CD14-positive monocyte (primary cell): ENCODE results near the gene ELP2. TPM values are rescaled to one million over a fixed set of nuclear protein-coding genes. Genes with fewer than 3 reads are reported as not detected.

Source experiments
- DNase-seq, 3 donors: peaks; one replicate each; pipeline ENCODE4 v3.0.0-alpha.2; 2011 to 2022
- H2AFZ ChIP-seq: 2 replicates; pipeline ENCODE4 v1.6.0; 2012; ENCODE audit warnings: mild to moderate bottlenecking, low read depth, low read length, inconsistent platforms; ENCODE audit not compliant: insufficient read depth, poor library complexity, severe bottlenecking
- H3K27ac ChIP-seq, 2 donors: 1 replicate in 1 of 2; 2 replicates in 1 of 2; pipeline ENCODE4 v1.5.1; 2012 to 2013; ENCODE audit warnings: low read length in 2 of 2, control low read depth in 1 of 2, inconsistent platforms in 1 of 2, low read depth in 1 of 2, mild to moderate bottlenecking in 1 of 2
- H3K27me3 ChIP-seq, 2 donors: one replicate each; pipeline versions ENCODE4 v1.6.0 to v1.6.1; 2011 to 2013; ENCODE audit warnings: low read length in 2 of 2; ENCODE audit not compliant: control insufficient read depth in 2 of 2, insufficient read depth in 2 of 2
- H3K36me3 ChIP-seq, 2 donors: replicated peaks in 1 of 2; 1 replicate in 1 of 2; 2 replicates in 1 of 2; pipeline versions ENCODE4 v1.5.1 to v1.6.1; 2012 to 2013; ENCODE audit warnings: low read length in 2 of 2, control low read depth in 1 of 2, inconsistent platforms in 1 of 2, mild to moderate bottlenecking in 1 of 2; ENCODE audit not compliant: insufficient read depth in 2 of 2, control insufficient read depth in 1 of 2
- H3K4me1 ChIP-seq, 2 donors: 1 replicate in 1 of 2; 2 replicates in 1 of 2; pipeline versions ENCODE4 v1.5.1 to v1.6.1; 2012 to 2013; ENCODE audit warnings: low read length in 2 of 2, control low read depth in 1 of 2, inconsistent platforms in 1 of 2, mild to moderate bottlenecking in 1 of 2, moderate library complexity in 1 of 2; ENCODE audit not compliant: insufficient read depth in 2 of 2, control insufficient read depth in 1 of 2
- H3K4me2 ChIP-seq: replicated peaks from 2 replicates; pipeline ENCODE3; 2012; ENCODE audit warnings: low read length, moderate library complexity, mild to moderate bottlenecking; ENCODE audit not compliant: poor library complexity, severe bottlenecking; ENCODE audit errors: extremely low read depth
- H3K4me3 ChIP-seq, 3 experiments: fragments of 200-600 bp in 1 of 3; sonication (generic) in 1 of 3; replicated peaks in 1 of 3; 1 replicate in 2 of 3; 2 replicates in 1 of 3; pipeline ENCODE4 v1.5.1; 2011 to 2013; ENCODE audit warnings: low read length in 3 of 3, mild to moderate bottlenecking in 3 of 3, control low read depth in 2 of 3, low read depth in 2 of 3, inconsistent platforms in 1 of 3, moderate library complexity in 1 of 3
- H3K79me2 ChIP-seq: 2 replicates; pipeline ENCODE4 v1.6.0; 2012; ENCODE audit warnings: mild to moderate bottlenecking, control low read depth, inconsistent platforms, low read length, moderate library complexity; ENCODE audit not compliant: insufficient read depth
- H3K9ac ChIP-seq: 2 replicates; pipeline ENCODE4 v1.6.0; 2017; ENCODE audit warnings: low read length, mild to moderate bottlenecking; ENCODE audit not compliant: insufficient read depth, poor library complexity, severe bottlenecking
- H3K9me3 ChIP-seq, 2 donors: replicated peaks in 1 of 2; 1 replicate in 1 of 2; 2 replicates in 1 of 2; pipeline versions ENCODE4 v1.5.1 to v1.6.1; 2012 to 2013; ENCODE audit warnings: low read length in 2 of 2, control low read depth in 1 of 2; ENCODE audit not compliant: control insufficient read depth in 1 of 2, insufficient read depth in 1 of 2
- H4K20me1 ChIP-seq: 2 replicates; pipeline ENCODE4 v1.6.0; 2012; ENCODE audit warnings: mild to moderate bottlenecking, low read length, control low read depth, moderate library complexity; ENCODE audit not compliant: insufficient read depth
- H3K27ac Mint-ChIP-seq, 7 donors: one replicate each; pipeline ENCODE4 v1.8.0; 2020; ENCODE audit warnings: mild to moderate bottlenecking in 7 of 7, mixed read lengths in 7 of 7, moderate library complexity in 6 of 7, inconsistent platforms in 2 of 7
- H3K27me3 Mint-ChIP-seq, 3 donors: one replicate each; pipeline ENCODE4 v1.8.0; 2021 to 2022; ENCODE audit warnings: low read depth in 3 of 3, mild to moderate bottlenecking in 3 of 3, mixed read lengths in 3 of 3, moderate library complexity in 3 of 3, inconsistent platforms in 1 of 3
- H3K36me3 Mint-ChIP-seq, 2 donors: one replicate each; pipeline ENCODE4 v1.8.0; 2020; ENCODE audit warnings: mixed read lengths in 2 of 2, inconsistent platforms in 1 of 2, mild to moderate bottlenecking in 1 of 2
- H3K4me1 Mint-ChIP-seq: one replicate; pipeline ENCODE4 v1.8.0; 2020; ENCODE audit warnings: mild to moderate bottlenecking, mixed read lengths
- H3K4me3 Mint-ChIP-seq, 2 donors: one replicate each; pipeline ENCODE4 v1.8.0; 2020; ENCODE audit warnings: mild to moderate bottlenecking in 2 of 2, mixed read lengths in 2 of 2, moderate library complexity in 1 of 2
- H3K9me3 Mint-ChIP-seq, 7 donors: one replicate each; pipeline ENCODE4 v1.8.0; 2020 to 2022; ENCODE audit warnings: mixed read lengths in 7 of 7, mild to moderate bottlenecking in 6 of 7, moderate library complexity in 6 of 7, inconsistent platforms in 2 of 7
- WGBS: methylation state at CpG from one replicate; pipeline ENCODE4 v1.1.5; 2013; ENCODE audit warnings: missing lambda C conversion rate; ENCODE audit not compliant: insufficient coverage; 5-methylcytosine and 5-hydroxymethylcytosine counted together
- intact Hi-C, 2 donors: fragments of 100-400 bp; cut with micrococcal nuclease; formaldehyde crosslinking; loops; one replicate each; pipeline versions ENCODE4 v1.15.0 to v1.15.1; 2023
- polyA plus RNA-seq, 3 donors: library from polyadenylated mRNA; depleted of rRNA in 1 of 3; unstranded in 2 of 3; stranded (reverse) in 1 of 3; fragments of 300-500 nt in 2 of 3; fragments of >200 nt in 1 of 3; fragmentation: Illumina TruSeq in 2 of 3; gene quantifications; 1 replicate in 2 of 3; 2 replicates in 1 of 3; pipeline ENCODE4 v1.2.3, GENCODE V29; 2012 to 2021
- TF ChIP-seq, protein P1 (sequence below): fragments of 200-600 bp; IDR thresholded peaks from one replicate; pipeline ENCODE4 v1.8.0; 2022; ENCODE audit warnings: antibody characterized with exemption, mild to moderate bottlenecking

The ELP2 gene
- polyA plus RNA-seq, 3 donors = 24.8 to 52.5 (median 27.1) TPM

- H3K27ac Mint-ChIP-seq = no peak overlapping the region
- no peak for DNase-seq
- 89% methylated on average over 6 of the region's 6 CpGs for WGBS
- TF ChIP-seq, protein P1, sequence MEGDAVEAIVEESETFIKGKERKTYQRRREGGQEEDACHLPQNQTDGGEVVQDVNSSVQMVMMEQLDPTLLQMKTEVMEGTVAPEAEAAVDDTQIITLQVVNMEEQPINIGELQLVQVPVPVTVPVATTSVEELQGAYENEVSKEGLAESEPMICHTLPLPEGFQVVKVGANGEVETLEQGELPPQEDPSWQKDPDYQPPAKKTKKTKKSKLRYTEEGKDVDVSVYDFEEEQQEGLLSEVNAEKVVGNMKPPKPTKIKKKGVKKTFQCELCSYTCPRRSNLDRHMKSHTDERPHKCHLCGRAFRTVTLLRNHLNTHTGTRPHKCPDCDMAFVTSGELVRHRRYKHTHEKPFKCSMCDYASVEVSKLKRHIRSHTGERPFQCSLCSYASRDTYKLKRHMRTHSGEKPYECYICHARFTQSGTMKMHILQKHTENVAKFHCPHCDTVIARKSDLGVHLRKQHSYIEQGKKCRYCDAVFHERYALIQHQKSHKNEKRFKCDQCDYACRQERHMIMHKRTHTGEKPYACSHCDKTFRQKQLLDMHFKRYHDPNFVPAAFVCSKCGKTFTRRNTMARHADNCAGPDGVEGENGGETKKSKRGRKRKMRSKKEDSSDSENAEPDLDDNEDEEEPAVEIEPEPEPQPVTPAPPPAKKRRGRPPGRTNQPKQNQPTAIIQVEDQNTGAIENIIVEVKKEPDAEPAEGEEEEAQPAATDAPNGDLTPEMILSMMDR = no peak
- Histone ChIP-seq H2AFZ (no peak overlapping the region), H3K9ac (no peak overlapping the region), H3K36me3 (no peaks in the 10 kb centered on the region), H3K27ac (no peak overlapping the region), H3K9me3 (no peaks in the 10 kb centered on the region), H3K4me2 (no peak overlapping the region), H4K20me1 (no peaks in the 10 kb centered on the region), H3K4me3 (no peak overlapping the region), H3K79me2 (no peaks in the 10 kb centered on the region), H3K27me3 (no peaks in the 10 kb centered on the region), H3K4me1 (no peaks in the 10 kb centered on the region)
- no peaks in the 10 kb centered on the region for H3K36me3 Mint-ChIP-seq
- intact Hi-C loops = no loop called here
- H3K4me3 Mint-ChIP-seq = no peak overlapping the region
- peaks cover 0 to 7% (median 0%) of the 10 kb centered on the region in 7 donors for H3K9me3 Mint-ChIP-seq
- peaks cover 0 to 6% (median 3%) of the 10 kb centered on the region in 3 donors for H3K27me3 Mint-ChIP-seq
- no peaks in the 10 kb centered on the region for H3K4me1 Mint-ChIP-seq
Measured at GRCh38 chr18:36211612-36212065, 81.9 kb downstream of the ELP2 start.

- no peaks in the 10 kb centered on the region for H3K4me1 ChIP-seq
- no peaks in the 10 kb centered on the region for H3K36me3 Mint-ChIP-seq
- no peak for DNase-seq
- no peaks in the 10 kb centered on the region for H3K9me3 ChIP-seq
- no peaks in the 10 kb centered on the region for H3K36me3 ChIP-seq
- H3K27me3 Mint-ChIP-seq = peaks cover 0 to 6% (median 3%) of the 10 kb centered on the region in 3 donors
- no peak overlapping the region for H3K4me3 ChIP-seq
- no peak overlapping the region for H3K27ac Mint-ChIP-seq
- no peaks in the 10 kb centered on the region for H3K4me1 Mint-ChIP-seq
- TF ChIP-seq, protein P1 = no peak
- no peak overlapping the region for H2AFZ ChIP-seq
- H3K9ac ChIP-seq = no peak overlapping the region
- no peak overlapping the region for H3K4me3 Mint-ChIP-seq
- H3K79me2 ChIP-seq = no peaks in the 10 kb centered on the region
- intact Hi-C loops = no loop called here
- H3K9me3 Mint-ChIP-seq = peaks cover 0 to 7% (median 0%) of the 10 kb centered on the region in 7 donors
- no peak overlapping the region for H3K4me2 ChIP-seq
- WGBS = 92% methylated on average over 9 of the region's 13 CpGs
- no peak overlapping the region for H3K27ac ChIP-seq
- H3K27me3 ChIP-seq = no peaks in the 10 kb centered on the region
- no peaks in the 10 kb centered on the region for H4K20me1 ChIP-seq
Measured at GRCh38 chr18:36212301-36213171, 82.8 kb downstream of the ELP2 start.
